GM18505 (cell line): Measurements from ENCODE around the gene AHNAK2.

Experiments
- ATAC-seq: cut with Tn5 transposase; IDR thresholded peaks from one replicate; pipeline ENCODE4 v1.9.1; 2021; ENCODE audit not compliant: unreplicated experiment
- POLR2A ChIP-seq: IDR thresholded peaks from 4 replicates; pipeline ENCODE4 v1.6.1; 2011; ENCODE audit warnings: borderline replicate concordance; ENCODE audit not compliant: insufficient read depth, insufficient read length; ENCODE audit errors: extremely low read depth

The AHNAK2 gene

DNA sequence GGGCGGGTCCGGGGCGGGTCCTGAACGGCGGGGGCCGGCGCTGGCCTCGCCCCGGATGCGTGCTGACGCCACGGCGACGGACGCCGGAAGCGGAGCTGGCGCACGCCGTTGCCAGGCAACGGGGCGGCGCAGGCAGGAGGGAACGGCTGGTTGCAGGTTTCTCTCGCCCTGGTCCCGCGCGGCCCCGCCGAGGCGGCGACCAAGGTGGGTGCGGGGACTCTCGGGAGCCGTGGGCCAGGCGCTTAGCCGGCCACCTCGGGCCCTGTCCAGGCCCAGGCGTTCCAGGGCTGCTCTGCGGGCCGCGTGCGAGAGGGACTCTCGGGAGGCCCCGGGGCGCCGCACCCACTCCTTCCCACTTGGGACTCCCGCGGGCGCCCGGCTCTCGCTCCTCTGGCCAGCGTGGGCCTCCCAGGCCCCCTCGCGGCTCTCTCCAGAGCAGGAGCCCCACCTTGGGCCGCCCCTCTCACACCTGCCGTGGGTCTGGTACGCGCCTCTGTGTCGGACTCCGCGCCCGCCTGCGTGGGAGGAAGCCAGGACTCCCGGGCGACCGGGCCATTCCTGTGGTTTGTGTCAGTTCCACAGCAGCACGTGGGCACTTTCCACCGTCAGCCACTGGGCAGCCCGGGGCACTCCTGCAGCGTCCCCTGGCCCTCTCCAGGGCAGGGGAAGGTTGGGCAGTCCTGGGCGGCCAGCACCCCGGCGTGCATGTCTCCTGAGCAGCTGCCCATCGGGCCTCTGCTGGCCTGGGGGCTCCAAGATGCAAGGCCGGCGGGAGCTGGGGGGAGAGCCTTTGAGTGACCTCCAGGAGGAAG, 7.7 kb upstream of the AHNAK2 start, which contains the start of gene CLBA1:
TSS of gene CLBA1 (plus strand) at position 114 of the 812 bp plus-strand sequence. CDS start at position 758, 644 bp downstream.
- no peak for TF ChIP-seq POLR2A

DNA sequence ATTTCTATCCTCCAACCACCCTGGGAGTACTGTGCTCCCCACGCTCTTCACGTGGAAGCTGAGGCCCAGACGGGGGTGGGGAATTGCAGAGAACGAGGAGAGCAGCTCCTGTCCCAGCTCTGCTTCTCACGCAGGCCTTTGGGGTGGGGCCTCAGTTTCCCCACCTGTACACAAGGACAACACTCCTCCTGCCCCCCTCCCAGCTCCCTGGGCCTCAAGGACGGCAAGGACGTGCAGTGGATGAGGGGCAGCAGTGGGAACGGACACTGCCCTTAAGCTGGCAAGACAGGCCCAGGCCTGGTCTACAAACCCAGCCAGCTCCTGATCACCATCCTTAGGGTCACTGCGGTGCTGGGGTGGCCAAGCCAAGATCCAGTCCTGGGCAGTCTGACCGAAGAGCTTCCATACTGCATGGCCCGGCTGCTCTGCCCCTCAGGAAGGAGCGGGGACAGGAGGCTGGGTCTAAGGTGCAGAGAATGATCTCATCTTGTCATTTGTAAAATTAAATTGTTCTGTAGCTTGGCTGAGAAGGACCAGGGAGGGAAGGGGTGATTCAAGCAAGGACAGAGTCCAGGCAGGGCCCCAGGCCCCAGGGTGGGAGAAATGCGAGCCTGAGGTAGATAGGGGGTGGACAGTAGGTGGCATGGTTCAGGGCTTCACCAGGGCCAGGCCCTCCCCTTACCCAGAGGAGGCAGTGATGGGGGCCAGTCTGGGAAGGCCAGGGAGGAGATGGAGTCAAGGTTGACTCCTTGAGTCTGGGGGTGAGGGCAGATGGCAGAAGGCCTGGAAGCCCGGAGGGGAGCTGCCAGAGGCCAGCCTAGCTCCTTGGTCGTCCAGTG, 6.1 kb upstream of the AHNAK2 start:
- no peak for ATAC-seq
- TF ChIP-seq POLR2A: no peak

More for the DNA sequence above, 7.7 kb upstream of the AHNAK2 start, which contains the start of gene CLBA1:
- peak; percentile 93 for ATAC-seq

DNA sequence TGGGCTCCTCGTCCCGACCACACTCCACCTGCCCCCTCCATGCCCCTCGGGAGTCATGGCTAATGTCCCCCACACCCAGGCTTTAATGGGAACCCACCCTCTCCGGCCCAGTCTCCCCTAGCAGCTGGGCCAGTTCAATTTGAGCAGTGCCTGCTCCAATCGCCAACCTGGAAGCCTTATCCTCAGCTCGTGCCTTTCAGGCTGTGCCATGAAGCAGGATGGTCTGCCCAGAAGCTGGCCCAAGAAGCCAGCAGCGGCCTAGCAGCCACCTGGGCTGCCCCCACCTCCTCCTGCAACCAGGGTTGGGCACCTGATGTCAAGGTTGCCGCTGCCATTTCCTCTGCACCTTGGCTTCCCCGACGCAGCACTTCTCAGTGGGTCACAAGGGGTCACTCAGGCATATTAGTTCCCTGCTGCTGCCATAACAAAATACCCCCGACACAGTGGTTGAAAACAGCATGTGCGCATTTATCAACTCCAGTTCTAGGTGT, 5.1 kb upstream of the AHNAK2 start:
- TF ChIP-seq POLR2A: no peak
- ATAC-seq: no peak

DNA sequence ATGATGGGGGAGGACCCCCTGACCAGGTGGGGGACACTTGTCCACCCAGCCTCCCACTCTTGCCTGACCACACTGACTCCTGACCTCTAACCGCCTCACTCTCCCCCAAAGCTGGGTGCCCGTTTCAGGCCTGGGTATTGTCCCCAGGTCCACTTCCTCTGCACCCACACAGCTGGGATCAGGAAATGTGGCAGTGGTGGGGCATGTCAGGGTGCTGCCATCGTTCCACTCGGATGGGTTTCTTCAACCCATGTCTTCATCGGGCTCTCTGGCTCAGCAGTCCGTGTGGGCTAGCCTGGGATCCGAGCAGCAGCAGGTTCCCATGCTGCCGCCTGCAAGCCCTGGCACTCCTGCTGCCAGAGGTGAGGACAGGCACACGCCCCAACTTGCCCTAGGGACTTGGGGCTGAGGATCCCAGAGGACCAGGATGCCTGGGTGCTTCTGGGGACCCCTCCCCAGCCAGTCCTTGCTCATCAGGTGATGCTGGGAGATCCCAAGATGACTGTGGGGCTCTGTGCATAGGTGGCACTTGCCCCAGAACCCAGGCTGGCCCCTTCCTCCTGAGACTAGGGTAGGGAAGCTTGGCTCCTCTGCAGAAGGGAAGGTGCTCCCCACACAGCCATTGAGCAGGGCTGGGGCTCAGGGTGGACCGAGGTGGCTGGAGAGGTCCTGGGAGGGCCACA, 4.5 kb upstream of the AHNAK2 start:
- no peak for TF ChIP-seq POLR2A
- no peak for ATAC-seq

DNA sequence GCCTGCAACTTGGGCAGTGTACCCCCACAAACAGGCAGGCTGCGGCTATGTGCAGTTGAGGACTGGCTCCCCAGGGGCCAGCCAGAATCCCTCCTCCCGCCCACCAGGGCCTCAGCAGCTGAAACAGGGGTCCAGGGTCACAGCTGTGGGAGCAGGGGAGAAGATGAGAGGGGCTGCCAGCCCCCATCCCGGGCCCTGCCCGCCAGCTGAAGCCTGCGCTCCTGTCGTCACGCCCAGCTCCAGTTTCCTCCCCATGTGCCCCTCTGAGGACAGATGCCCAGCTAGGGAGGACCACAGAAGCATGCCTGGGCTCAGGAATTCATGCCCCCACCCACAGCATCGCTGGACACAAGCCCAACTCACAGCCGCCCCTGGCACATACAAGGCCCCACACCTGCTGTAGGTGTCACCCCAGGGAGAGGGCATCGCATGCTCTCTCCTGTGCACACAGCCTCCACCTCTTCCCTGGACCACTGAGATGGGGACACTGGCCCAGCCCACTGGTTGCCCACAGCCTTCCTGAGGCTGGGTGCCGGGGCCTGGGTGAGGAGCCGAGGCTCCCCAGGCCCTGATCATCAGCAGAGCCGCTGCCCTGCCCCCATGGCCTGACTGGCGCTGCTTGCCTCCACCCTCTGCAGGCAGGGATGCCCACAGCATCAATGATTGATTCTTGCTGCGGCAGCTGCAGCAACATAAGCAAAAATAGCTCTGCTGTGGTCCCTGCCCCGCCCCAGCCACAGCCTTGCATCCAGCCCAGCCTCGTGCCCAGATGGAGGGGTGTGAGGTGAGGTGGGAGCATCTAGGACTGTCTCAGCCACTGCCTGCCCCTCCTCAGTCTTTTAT, 3.7 kb upstream of the AHNAK2 start:
- no peak for TF ChIP-seq POLR2A
- no peak for ATAC-seq

DNA sequence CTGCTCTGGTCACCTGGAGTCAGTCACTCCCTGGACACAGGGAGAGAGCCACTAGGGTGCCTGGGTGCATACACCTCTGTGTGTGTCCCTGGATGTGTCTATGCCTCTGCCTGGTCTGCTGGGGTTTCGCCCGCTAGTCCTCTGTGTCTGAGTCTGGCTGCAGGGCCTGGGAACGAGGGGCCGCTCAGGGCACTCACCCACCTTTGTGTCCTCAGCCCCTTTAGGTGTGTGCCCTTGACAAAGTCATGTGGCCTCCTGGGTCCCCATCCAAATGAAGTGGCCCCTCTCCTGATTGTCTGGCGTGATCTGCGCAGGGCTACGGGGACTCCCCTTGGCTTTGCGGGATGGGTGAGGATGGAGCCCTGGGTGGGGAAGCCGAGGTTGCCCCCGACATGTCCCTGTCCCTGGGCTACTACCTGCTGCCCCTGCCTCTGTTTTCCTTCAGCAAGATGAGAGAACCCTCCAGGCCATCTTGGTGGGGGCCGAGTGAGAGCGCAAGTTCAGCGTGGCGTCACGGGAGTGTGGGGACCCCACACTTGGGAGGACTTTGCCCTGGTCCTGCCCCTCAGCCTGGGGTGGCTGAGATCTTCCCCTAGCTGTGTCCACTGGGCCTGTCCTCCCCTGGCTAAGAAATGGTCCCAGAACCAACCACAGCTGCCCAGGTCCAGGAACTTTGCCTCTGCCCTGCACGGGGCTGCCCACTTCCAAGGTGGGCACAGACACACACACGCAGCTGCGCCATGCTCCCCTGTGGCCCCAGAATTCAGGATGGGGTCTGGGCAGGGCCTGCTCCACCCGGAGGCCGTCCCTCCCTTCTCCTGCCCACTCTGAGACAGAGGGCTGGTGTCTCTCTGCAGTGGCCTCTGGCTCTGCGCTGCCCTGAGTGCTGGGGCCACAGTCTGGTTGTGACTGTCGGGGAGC, 2.7 kb upstream of the AHNAK2 start:
- TF ChIP-seq POLR2A: no peak
- no peak for ATAC-seq

DNA sequence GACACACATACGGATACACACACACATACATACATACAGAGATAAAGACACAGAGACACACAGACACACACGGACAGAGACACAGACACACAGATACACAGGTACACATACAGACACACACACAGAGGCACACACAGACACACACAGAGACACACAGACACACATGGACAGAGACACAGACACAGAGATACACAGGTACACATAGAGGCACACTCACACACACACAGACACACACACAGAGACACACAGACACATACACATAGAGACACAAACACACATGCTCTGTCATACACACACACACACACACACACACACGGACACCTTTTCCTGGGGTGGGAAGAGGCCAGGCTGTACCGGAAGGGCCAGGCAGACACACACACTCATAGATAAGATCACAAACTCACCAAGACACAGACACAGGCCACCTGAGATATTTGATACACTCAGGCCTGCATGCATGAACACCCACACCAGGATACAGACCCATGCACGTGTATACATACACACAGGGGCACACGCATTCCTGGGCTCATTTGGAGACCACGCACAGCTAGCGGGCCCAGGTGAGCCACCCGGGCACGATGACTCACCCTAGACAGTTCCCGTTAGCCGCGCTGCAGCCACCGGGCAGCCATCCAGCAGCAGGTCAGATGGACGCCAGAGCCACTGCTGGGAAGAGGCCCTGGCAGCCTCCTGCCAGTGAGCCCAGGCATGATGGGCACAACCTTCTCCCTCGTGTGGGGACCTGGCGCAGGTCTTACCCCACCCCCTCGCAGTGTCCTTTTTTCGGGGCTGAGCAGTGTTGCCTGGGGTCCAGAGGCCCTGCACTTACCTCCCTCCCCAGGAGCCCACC, 1.8 kb upstream of the AHNAK2 start:
- ATAC-seq: no peak
- no peak for TF ChIP-seq POLR2A

DNA sequence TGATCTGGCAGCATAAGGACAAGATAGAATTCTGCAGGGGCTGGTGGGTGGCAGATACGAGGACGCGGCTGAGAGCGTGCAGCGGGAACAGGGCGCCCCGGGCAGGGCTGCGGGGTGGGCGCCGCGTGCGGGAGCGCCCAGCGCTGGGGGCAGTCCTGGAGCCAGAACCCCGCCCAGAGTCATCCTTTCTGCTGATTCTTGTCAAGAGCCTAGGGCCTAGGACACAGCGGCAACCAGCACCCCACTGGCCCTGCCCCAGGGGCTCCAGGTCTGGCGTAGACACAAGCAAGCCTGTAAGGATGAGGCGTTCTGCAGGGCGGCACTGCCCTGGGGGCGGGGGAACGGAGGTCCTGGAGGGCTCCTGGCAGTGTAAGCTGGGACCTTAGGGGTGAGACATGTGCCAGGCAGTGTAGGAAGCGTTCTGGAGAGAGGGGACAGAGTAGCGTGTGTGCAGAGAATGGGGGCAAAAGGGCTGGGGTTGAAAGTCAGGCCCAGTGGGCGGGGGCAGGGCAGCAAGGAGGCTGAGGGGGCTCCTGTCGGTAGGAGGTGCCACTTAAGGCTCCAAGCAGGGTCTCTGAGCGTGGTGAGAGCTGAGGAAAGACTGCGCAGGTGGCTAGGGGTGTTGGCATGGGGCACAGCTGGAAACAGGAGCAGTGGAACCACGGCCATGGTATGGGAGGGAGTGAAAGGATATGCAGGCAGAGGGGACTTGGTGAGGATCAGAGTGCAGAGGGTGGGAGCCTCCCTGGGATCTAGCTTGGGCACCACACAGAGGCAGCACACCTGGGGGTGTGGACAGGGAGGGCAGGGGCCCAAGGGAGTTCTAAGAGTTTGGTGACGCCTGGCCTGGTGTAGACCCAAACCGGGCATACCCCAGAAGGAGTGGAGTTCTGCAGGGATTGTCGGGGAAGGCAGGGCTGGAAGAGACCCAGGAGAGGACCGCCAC, 845 bp upstream of the AHNAK2 start:
- no peak for TF ChIP-seq POLR2A
- ATAC-seq: no peak

DNA sequence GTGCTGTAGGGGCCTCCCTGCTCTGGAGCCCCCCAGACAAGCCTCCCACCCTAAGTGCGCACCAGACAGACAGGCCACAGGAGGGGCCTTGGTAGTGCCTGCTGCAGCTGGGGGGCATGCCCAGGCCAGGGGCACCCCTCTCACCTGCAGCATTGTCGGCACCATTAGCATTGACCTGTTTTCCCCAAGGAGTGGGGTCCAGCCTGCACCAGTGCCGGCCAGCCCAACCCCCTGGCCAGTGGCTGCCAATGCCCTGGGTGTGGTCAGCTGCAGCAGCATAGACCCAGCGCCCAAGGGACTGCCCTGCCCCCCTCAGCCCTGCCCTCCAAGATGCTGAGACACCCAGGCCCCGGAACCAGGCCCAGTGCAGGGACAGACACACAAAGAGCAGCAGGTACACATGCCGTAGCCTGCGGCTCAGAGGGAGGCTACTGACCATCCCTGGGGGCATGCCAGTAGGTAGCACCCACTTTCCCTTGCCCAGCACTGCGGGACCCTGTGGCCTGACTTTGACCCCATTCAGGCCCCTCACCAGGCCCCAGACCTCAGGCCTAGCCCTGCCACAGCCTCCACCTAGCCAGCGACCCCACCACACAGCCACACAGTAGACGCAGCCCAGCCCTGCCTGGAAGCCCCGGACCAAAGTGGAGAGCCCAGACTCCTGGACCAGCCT, 1.0 kb downstream of the AHNAK2 start:
- no peak for TF ChIP-seq POLR2A
- ATAC-seq: no peak
